SK-N-SH treated with all-trans-retinoic acid at 6 μM for 48 hours (cell line): Measurements from ENCODE around the gene FBXW4.

Experiments
- ATAC-seq: fragments of 200-7000 bp; cut with Tn5 transposase; 3 replicates; pipeline ENCODE4 v1.9.1; 2020; ENCODE audit warnings: mild to moderate bottlenecking, moderate library complexity
- ARNTL ChIP-seq: fragments of 450-650 bp; formaldehyde crosslinking; IDR thresholded peaks from 2 replicates; pipeline ENCODE4 v1.5.0; 2020; ENCODE audit warnings: low read depth, mild to moderate bottlenecking, moderate library complexity, borderline replicate concordance
- BACH2 ChIP-seq: fragments of 250-450 bp; sonication (Bioruptor Pico); IDR thresholded peaks from 2 replicates; pipeline ENCODE4 v1.9.0; 2021; ENCODE audit warnings: mild to moderate bottlenecking, borderline replicate concordance
- CSDC2 ChIP-seq: fragments of 250-450 bp; sonication (Bioruptor Pico); IDR thresholded peaks from 2 replicates; pipeline ENCODE4 v1.5.0; 2020; ENCODE audit warnings: mild to moderate bottlenecking, moderate library complexity
- GLIS3 ChIP-seq: fragments of 250-450 bp; sonication (Bioruptor Pico); IDR thresholded peaks from 2 replicates; pipeline ENCODE4 v1.5.0; 2020; ENCODE audit warnings: mild to moderate bottlenecking, moderate library complexity
- ISL1 ChIP-seq: fragments of 250-450 bp; sonication (Bioruptor Pico); IDR thresholded peaks from 2 replicates; pipeline ENCODE4 v2.1.2; 2022; ENCODE audit warnings: mild to moderate bottlenecking, moderate library complexity
- OSR1 ChIP-seq: fragments of 250-450 bp; sonication (Bioruptor Pico); IDR thresholded peaks from 2 replicates; pipeline ENCODE4 v1.8.0; 2022; ENCODE audit warnings: moderate library complexity, mild to moderate bottlenecking, inconsistent platforms
- PPARA ChIP-seq: fragments of 250-450 bp; sonication (Bioruptor Pico); IDR thresholded peaks from 2 replicates; pipeline ENCODE4 v1.5.0; 2020; ENCODE audit warnings: mild to moderate bottlenecking, borderline replicate concordance
- RARB ChIP-seq: fragments of 250-450 bp; sonication (Bioruptor Pico); IDR thresholded peaks from 2 replicates; pipeline ENCODE4 v1.8.0; 2021; ENCODE audit warnings: mild to moderate bottlenecking, moderate library complexity
- SNAI2 ChIP-seq: fragments of 250-450 bp; sonication (Bioruptor Pico); IDR thresholded peaks from 2 replicates; pipeline ENCODE4 v1.5.0; 2020; ENCODE audit warnings: mild to moderate bottlenecking, moderate library complexity
- TCF4 ChIP-seq: fragments of 250-450 bp; sonication (Bioruptor Pico); IDR thresholded peaks from 2 replicates; pipeline ENCODE4 v1.8.0; 2021; ENCODE audit warnings: mild to moderate bottlenecking, moderate library complexity, borderline replicate concordance
- TOX ChIP-seq: fragments of 250-450 bp; sonication (Bioruptor Pico); IDR thresholded peaks from 2 replicates; pipeline ENCODE4 v1.8.0; 2021; ENCODE audit warnings: mild to moderate bottlenecking, moderate library complexity, borderline replicate concordance
- ZFP3 ChIP-seq: fragments of 250-450 bp; sonication (Bioruptor Pico); IDR thresholded peaks from 2 replicates; pipeline ENCODE4 v1.5.0; 2020; ENCODE audit warnings: mild to moderate bottlenecking, moderate library complexity
- ZFP30 ChIP-seq: fragments of 450-650 bp; formaldehyde crosslinking; IDR thresholded peaks from 2 replicates; pipeline ENCODE4 v1.5.0; 2022; ENCODE audit warnings: mild to moderate bottlenecking, moderate library complexity
- ZNF565 ChIP-seq: fragments of 450-650 bp; formaldehyde crosslinking; conservative IDR thresholded peaks from 2 replicates; pipeline ENCODE4 v1.5.0; 2020; ENCODE audit warnings: low read depth, mild to moderate bottlenecking, moderate library complexity
- ZNF70 ChIP-seq: fragments of 450-650 bp; formaldehyde crosslinking; IDR thresholded peaks from 2 replicates; pipeline ENCODE4 v1.5.0; 2020; ENCODE audit warnings: mild to moderate bottlenecking, moderate library complexity
- ZNF8 ChIP-seq: fragments of 450-650 bp; formaldehyde crosslinking; IDR thresholded peaks from 2 replicates; pipeline ENCODE4 v1.5.0; 2020; ENCODE audit warnings: mild to moderate bottlenecking, moderate library complexity
- TF ChIP-seq, protein P1 (sequence below): fragments of 250-450 bp; sonication (Bioruptor Pico); IDR thresholded peaks from 2 replicates; pipeline ENCODE4 v1.5.0; 2020; ENCODE audit warnings: mild to moderate bottlenecking, moderate library complexity
- TF ChIP-seq, protein P2 (sequence below): fragments of 250-450 bp; sonication (Bioruptor Pico); IDR thresholded peaks from 2 replicates; pipeline ENCODE4 v1.5.1; 2020; ENCODE audit warnings: low read depth, mild to moderate bottlenecking, moderate library complexity
- TF ChIP-seq, protein P3 (sequence below): fragments of 250-450 bp; sonication (Bioruptor Pico); IDR thresholded peaks from 2 replicates; pipeline ENCODE4 v1.8.0; 2021; ENCODE audit warnings: low read depth, mild to moderate bottlenecking, moderate library complexity, borderline replicate concordance
- TF ChIP-seq, protein P4 (sequence below): fragments of 250-450 bp; sonication (Bioruptor Pico); IDR thresholded peaks from 2 replicates; pipeline ENCODE4 v1.5.1; 2021; ENCODE audit warnings: mild to moderate bottlenecking, moderate library complexity

Gene FBXW4

DNA sequence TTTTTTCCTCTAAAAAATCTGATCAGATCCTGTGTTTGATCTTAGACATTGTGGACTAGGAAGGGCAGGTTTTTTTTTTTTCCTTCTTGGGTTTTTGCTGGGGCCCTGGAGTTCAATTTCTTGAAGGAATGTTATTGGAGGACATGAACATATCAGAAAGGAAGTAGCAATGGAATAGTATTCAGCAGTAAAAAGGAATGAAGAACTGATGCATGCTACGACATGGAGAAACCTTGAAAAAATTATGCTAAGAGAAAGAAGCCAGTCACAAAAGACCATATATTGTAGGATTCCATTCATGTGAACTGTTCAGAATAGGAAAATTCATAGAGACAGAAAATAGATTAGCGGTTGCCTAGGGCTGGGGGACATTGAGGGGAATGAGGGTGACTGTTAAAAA lies 47.0 kb upstream of the FBXW4 start (continued):
- TF ChIP-seq, protein P1, sequence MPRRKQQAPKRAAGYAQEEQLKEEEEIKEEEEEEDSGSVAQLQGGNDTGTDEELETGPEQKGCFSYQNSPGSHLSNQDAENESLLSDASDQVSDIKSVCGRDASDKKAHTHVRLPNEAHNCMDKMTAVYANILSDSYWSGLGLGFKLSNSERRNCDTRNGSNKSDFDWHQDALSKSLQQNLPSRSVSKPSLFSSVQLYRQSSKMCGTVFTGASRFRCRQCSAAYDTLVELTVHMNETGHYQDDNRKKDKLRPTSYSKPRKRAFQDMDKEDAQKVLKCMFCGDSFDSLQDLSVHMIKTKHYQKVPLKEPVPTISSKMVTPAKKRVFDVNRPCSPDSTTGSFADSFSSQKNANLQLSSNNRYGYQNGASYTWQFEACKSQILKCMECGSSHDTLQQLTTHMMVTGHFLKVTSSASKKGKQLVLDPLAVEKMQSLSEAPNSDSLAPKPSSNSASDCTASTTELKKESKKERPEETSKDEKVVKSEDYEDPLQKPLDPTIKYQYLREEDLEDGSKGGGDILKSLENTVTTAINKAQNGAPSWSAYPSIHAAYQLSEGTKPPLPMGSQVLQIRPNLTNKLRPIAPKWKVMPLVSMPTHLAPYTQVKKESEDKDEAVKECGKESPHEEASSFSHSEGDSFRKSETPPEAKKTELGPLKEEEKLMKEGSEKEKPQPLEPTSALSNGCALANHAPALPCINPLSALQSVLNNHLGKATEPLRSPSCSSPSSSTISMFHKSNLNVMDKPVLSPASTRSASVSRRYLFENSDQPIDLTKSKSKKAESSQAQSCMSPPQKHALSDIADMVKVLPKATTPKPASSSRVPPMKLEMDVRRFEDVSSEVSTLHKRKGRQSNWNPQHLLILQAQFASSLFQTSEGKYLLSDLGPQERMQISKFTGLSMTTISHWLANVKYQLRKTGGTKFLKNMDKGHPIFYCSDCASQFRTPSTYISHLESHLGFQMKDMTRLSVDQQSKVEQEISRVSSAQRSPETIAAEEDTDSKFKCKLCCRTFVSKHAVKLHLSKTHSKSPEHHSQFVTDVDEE, result no peak
- TF ChIP-seq, protein P2, sequence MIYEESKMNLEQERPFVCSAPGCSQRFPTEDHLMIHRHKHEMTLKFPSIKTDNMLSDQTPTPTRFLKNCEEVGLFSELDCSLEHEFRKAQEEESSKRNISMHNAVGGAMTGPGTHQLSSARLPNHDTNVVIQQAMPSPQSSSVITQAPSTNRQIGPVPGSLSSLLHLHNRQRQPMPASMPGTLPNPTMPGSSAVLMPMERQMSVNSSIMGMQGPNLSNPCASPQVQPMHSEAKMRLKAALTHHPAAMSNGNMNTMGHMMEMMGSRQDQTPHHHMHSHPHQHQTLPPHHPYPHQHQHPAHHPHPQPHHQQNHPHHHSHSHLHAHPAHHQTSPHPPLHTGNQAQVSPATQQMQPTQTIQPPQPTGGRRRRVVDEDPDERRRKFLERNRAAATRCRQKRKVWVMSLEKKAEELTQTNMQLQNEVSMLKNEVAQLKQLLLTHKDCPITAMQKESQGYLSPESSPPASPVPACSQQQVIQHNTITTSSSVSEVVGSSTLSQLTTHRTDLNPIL, result no peak
- no peak for TF ChIP-seq GLIS3 (CRISPR knock-in tag)
- no peak for TF ChIP-seq CSDC2 (CRISPR knock-in tag)
- TF ChIP-seq SNAI2, result no peak
- no peak for TF ChIP-seq PPARA (CRISPR knock-in tag)
- no peak for TF ChIP-seq TCF4 (CRISPR knock-in tag)
- TF ChIP-seq ZNF8 (CRISPR knock-in tag), result no peak
- TF ChIP-seq OSR1 (CRISPR knock-in tag), result no peak
- TF ChIP-seq BACH2 (CRISPR knock-in tag), result no peak
- no peak for TF ChIP-seq TOX
- TF ChIP-seq ZFP3 (CRISPR knock-in tag), result no peak

DNA sequence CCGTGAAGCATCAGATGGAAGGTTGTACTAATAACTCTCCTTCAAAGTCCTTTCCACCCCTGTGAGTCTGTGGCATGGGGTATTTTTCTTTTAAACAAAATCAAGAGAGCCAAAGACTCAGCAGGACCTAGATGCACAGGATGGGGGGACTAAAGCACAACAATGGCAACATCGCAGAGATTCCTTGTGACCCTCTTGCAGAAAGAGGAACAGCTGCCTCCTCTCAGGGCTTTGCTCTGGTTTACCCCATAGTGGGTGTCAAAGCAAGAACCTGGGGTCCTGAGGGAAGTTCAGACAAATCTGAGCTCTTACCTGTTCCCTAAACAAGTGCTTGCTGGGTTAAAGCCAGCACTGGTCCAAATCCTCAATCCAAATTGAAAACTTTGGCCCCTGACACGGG lies 41.7 kb upstream of the FBXW4 start:
- TF ChIP-seq ISL1 (CRISPR knock-in tag), result no peak
- no peak for TF ChIP-seq ARNTL (CRISPR knock-in tag)
- TF ChIP-seq ZNF70 (CRISPR knock-in tag), result no peak
- TF ChIP-seq ZNF565 (CRISPR knock-in tag), result no peak
- TF ChIP-seq, protein P1, result no peak
- no peak for TF ChIP-seq BACH2 (CRISPR knock-in tag)
- no peak for TF ChIP-seq TOX
- TF ChIP-seq ZFP3 (CRISPR knock-in tag), result no peak
- no peak for TF ChIP-seq RARB (CRISPR knock-in tag)
- no peak for TF ChIP-seq ZFP30 (CRISPR knock-in tag)
- no peak for TF ChIP-seq SNAI2
- TF ChIP-seq GLIS3 (CRISPR knock-in tag), result no peak
- no peak for TF ChIP-seq CSDC2 (CRISPR knock-in tag)
- TF ChIP-seq, protein P3, sequence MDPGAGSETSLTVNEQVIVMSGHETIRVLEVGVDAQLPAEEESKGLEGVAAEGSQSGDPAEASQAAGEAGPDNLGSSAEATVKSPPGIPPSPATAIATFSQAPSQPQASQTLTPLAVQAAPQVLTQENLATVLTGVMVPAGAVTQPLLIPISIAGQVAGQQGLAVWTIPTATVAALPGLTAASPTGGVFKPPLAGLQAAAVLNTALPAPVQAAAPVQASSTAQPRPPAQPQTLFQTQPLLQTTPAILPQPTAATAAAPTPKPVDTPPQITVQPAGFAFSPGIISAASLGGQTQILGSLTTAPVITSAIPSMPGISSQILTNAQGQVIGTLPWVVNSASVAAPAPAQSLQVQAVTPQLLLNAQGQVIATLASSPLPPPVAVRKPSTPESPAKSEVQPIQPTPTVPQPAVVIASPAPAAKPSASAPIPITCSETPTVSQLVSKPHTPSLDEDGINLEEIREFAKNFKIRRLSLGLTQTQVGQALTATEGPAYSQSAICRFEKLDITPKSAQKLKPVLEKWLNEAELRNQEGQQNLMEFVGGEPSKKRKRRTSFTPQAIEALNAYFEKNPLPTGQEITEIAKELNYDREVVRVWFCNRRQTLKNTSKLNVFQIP, result no peak
- ATAC-seq, result no peak

DNA sequence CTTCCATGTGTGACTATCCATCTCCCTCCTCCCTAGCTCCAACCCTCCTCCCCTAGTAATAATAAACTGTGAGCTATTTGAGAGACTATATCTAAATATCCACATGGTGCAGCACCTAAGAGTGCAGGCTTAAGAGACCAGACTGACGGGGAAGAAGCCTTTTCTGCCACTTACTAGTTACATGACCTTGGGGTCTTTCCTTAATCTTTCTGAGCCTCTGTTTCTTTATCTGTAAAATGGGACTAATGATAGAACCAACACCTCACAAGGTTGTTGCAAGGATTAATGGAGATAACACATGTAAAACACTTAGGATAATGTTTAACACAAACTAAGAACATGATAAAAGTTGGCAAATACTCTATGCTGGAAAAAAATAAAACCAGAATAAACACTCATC lies 37.1 kb upstream of the FBXW4 start:
- ATAC-seq, result no peak
- TF ChIP-seq ZNF8 (CRISPR knock-in tag) (no peak), ARNTL (CRISPR knock-in tag) (no peak), CSDC2 (CRISPR knock-in tag) (no peak), GLIS3 (CRISPR knock-in tag) (no peak), ZFP3 (CRISPR knock-in tag) (no peak), TOX (no peak), TCF4 (CRISPR knock-in tag) (no peak), PPARA (CRISPR knock-in tag) (no peak), ISL1 (CRISPR knock-in tag) (no peak), ZFP30 (CRISPR knock-in tag) (no peak), RARB (CRISPR knock-in tag) (no peak)
- TF ChIP-seq, protein P2, result no peak
- TF ChIP-seq, protein P3, result no peak
- TF ChIP-seq, protein P1, result no peak
- TF ChIP-seq, protein P4, sequence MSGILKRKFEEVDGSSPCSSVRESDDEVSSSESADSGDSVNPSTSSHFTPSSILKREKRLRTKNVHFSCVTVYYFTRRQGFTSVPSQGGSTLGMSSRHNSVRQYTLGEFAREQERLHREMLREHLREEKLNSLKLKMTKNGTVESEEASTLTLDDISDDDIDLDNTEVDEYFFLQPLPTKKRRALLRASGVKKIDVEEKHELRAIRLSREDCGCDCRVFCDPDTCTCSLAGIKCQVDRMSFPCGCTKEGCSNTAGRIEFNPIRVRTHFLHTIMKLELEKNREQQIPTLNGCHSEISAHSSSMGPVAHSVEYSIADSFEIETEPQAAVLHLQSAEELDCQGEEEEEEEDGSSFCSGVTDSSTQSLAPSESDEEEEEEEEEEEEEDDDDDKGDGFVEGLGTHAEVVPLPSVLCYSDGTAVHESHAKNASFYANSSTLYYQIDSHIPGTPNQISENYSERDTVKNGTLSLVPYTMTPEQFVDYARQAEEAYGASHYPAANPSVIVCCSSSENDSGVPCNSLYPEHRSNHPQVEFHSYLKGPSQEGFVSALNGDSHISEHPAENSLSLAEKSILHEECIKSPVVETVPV (CRISPR knock-in tag), result no peak
